ENCODE data around the gene ATF1. TPM values are rescaled to one million over a fixed set of nuclear protein-coding genes. Genes with fewer than 3 reads are reported as not detected.

The ATF1 gene
- total RNA-seq = 17.7 TPM

DNA sequence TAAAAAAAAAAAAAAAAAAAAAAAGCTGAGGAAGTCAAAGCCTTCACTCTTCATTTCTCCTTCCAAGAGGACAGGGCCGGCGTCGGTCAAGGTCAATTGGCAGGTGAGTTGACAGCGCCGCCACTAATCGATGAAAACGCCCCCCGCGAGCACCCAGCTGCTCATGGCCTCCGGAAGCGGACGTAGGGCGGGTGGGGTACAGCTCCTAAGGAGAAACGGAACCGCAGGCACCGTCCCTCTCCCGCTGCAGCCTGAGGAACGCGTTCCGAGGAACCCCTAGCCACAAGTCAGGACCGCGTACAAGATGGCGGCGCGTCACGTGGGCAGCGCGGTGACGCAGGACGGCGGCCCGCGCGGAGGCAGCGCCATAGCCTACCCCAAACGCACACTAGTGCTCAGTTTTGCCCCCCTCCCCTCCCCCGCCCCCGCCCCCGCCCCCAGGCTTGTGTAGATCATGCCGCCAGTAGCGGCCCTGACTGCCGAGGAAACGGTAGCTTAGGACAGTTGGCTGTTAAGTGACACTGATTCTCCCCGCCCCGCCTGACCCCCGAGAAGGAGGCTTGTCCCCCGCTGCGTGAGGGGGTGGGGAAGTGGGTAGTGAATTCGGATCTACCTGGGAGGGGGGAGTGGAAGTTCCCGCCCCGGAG is at the start of gene ATF1:
Gene ATF1 (plus strand): TSS at position 463 of the 647 bp plus-strand sequence. CDS start 16,045 bp downstream, outside the sequence.
- intact Hi-C loops (cut with DNase I) = no loop called here
- Histone ChIP-seq H3K4me1 (peaks cover 44% of the 10 kb centered on the region), H3K9me3 (no peaks in the 10 kb centered on the region), H3K4me3 (peak within 1 kb of the TSS; percentile 71 to 89), H3K27ac (peak within 1 kb of the TSS; percentile 98), H3K36me3 (no peaks in the 10 kb centered on the region), H3K27me3 (no peaks in the 10 kb centered on the region)
- TF ChIP-seq, protein P1, sequence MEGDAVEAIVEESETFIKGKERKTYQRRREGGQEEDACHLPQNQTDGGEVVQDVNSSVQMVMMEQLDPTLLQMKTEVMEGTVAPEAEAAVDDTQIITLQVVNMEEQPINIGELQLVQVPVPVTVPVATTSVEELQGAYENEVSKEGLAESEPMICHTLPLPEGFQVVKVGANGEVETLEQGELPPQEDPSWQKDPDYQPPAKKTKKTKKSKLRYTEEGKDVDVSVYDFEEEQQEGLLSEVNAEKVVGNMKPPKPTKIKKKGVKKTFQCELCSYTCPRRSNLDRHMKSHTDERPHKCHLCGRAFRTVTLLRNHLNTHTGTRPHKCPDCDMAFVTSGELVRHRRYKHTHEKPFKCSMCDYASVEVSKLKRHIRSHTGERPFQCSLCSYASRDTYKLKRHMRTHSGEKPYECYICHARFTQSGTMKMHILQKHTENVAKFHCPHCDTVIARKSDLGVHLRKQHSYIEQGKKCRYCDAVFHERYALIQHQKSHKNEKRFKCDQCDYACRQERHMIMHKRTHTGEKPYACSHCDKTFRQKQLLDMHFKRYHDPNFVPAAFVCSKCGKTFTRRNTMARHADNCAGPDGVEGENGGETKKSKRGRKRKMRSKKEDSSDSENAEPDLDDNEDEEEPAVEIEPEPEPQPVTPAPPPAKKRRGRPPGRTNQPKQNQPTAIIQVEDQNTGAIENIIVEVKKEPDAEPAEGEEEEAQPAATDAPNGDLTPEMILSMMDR (IDR thresholded peaks at IDR 0.05) = no peak
- TF ChIP-seq POLR2A (IDR thresholded peaks at IDR 0.05) = peak in 1 of 2 donors; percentile 60
- TF ChIP-seq POLR2AphosphoS5 (IDR thresholded peaks at IDR 0.05; ENCODE audit: insufficient read depth in 1 of 2, low read depth in 1 of 2) = peak; percentile 50 to 88
- peak in 1 of 2 donors; percentile 96 for DNase-seq (ENCODE audit: extremely low spot score in 2 of 2)

DNA sequence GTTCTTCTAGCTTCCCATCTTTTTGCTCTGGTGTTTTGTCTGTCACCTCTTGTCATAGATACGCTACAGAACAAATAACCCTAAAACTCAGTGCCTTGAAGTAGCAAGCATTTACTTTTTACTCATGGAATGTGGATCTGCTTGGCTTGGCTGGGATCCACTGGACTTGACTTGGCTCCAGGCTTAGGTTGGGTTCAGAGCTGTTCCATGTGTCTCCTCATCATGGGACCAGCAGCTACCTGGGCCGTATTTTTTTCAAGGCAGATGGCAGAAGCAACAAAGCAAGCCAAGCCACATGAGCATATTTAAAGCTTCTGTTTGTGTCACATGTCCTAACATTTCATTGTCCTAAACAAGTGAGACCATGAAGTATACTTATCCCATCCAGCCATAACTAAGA is 48.7 kb upstream of the ATF1 start:
- H3K27me3 ChIP-seq = no peaks in the 10 kb centered on the region
- TF ChIP-seq POLR2A (IDR thresholded peaks at IDR 0.05) = no peak
- TF ChIP-seq, protein P1 (IDR thresholded peaks at IDR 0.05) = no peak
- DNase-seq (ENCODE audit: extremely low spot score in 2 of 2) = no peak
- peaks cover 0 to 61% of the 10 kb centered on the region in 2 donors for H3K36me3 ChIP-seq
- H3K4me1 ChIP-seq = no peaks in the 10 kb centered on the region
- no peak overlapping the region for H3K4me3 ChIP-seq
- H3K27ac ChIP-seq = no peak overlapping the region
- H3K9me3 ChIP-seq = no peaks in the 10 kb centered on the region
- intact Hi-C loops (cut with DNase I) = no loop called here

DNA sequence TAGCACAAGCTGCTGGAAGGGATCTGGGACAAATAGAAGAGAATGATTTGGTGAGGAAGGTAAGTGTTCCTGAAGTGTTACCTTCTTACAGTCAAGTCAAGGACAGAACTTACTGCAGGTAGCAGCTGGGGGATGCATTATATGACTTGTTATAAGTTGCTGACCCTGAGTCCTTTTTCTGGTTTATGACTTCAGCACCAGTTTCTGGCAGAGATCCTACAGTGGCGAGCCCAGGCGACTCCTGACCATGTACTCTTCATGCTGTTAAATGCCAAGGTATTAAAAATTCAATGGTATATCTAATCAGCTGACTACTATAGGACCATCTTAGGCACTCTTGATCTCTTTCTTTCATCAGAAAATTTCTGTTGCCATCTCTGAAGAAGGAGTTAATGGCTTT is 45.1 kb upstream of the ATF1 start:
- Histone ChIP-seq H3K4me1 (no peaks in the 10 kb centered on the region), H3K27me3 (no peaks in the 10 kb centered on the region), H3K9me3 (no peaks in the 10 kb centered on the region), H3K4me3 (no peak overlapping the region), H3K27ac (no peak overlapping the region), H3K36me3 (peaks cover 0 to 76% of the 10 kb centered on the region in 2 donors)
- intact Hi-C loops (cut with DNase I) = no loop called here
- no peak for DNase-seq (ENCODE audit: extremely low spot score in 2 of 2)
- TF ChIP-seq, protein P1 (IDR thresholded peaks at IDR 0.05) = no peak
- TF ChIP-seq POLR2AphosphoS5 (IDR thresholded peaks at IDR 0.05; ENCODE audit: insufficient read depth in 1 of 2, low read depth in 1 of 2) = no peak
- no peak for TF ChIP-seq POLR2A (IDR thresholded peaks at IDR 0.05)

DNA sequence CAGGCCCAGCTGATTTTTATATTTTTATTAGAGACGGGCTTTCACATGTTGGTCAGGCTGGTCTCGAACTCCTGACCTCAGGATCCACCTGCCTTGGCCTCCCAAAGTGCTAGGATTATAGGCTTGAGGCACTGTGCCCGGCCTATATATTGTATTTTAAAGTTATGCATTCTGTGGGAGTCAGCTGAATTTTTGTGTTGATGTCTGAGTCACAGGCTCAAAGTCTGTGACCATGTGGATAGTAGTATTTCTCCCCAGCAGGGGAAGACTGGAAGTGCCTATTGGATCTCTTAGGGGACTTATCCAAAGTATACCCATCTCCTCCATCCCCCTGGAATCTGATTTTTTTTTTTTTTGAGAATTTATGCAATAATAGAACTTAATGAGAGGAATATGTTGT is 43.8 kb upstream of the ATF1 start:
- no peaks in the 10 kb centered on the region for H3K27me3 ChIP-seq
- no peak overlapping the region for H3K4me3 ChIP-seq
- intact Hi-C loops (cut with DNase I) = no loop called here
- H3K36me3 ChIP-seq = peaks cover 0 to 78% of the 10 kb centered on the region in 2 donors
- TF ChIP-seq POLR2A (IDR thresholded peaks at IDR 0.05) (no peak), POLR2AphosphoS5 (IDR thresholded peaks at IDR 0.05; ENCODE audit: insufficient read depth in 1 of 2, low read depth in 1 of 2) (no peak)
- TF ChIP-seq, protein P1 (IDR thresholded peaks at IDR 0.05) = no peak
- no peaks in the 10 kb centered on the region for H3K9me3 ChIP-seq
- H3K4me1 ChIP-seq = no peaks in the 10 kb centered on the region
- no peak overlapping the region for H3K27ac ChIP-seq
- no peak for DNase-seq (ENCODE audit: extremely low spot score in 2 of 2)

DNA sequence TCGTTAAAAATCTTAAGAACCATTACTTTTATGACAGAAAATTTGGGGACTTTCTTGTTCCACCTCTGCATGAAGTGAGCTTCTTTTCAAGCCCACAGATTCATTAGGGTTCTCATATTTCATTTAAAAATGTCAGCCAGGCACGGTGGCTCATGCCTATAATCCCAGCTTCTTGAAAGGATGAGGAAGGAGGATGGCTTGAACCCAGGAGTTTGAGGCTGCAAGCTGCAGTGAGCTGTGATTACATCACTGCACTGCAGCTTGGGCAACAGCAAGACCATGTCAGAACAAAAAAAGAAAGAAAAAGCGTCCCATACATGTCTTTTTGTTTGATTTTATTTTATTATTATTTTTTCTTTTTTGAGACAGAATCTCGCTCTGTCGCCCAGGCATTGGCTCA is 43.4 kb upstream of the ATF1 start:
- Histone ChIP-seq H3K9me3 (no peaks in the 10 kb centered on the region), H3K36me3 (peaks cover 0 to 76% of the 10 kb centered on the region in 2 donors), H3K4me3 (no peak overlapping the region), H3K4me1 (no peaks in the 10 kb centered on the region), H3K27me3 (no peaks in the 10 kb centered on the region), H3K27ac (no peak overlapping the region)
- intact Hi-C loops (cut with DNase I) = no loop called here
- no peak for DNase-seq (ENCODE audit: extremely low spot score in 2 of 2)
- TF ChIP-seq, protein P1 (IDR thresholded peaks at IDR 0.05) = no peak
- no peak for TF ChIP-seq POLR2AphosphoS5 (IDR thresholded peaks at IDR 0.05; ENCODE audit: insufficient read depth in 1 of 2, low read depth in 1 of 2)
- TF ChIP-seq POLR2A (IDR thresholded peaks at IDR 0.05) = no peak
